Caki2 (cell line): Measurements from ENCODE around the gene TSPAN5. TPM values are rescaled to one million over a fixed set of nuclear protein-coding genes. Genes with fewer than 3 reads are reported as not detected.

Source experiments
- DNase-seq: peaks from one replicate; pipeline ENCODE4 v3.0.0-alpha.2; 2015; ENCODE audit warnings: low read depth
- in situ Hi-C: cut with HindIII; loops from 2 replicates; pipeline ENCODE4 v1.10.0; 2016; ENCODE audit warnings: low sequenced_read_pairs, low pct_unique_long_range_greater_than_20kb, mixed read lengths
- total RNA-seq: library from RNA; depleted of rRNA; stranded (reverse); fragments of >200 nt; shearing (Covaris generic); gene quantifications from 2 replicates; pipeline ENCODE4 v1.2.3, GENCODE V29; 2014; ENCODE audit warnings: low replicate concordance

TSPAN5 gene
- total RNA-seq, 1 experiment from 2014 or later: 4.5 TPM

DNA sequence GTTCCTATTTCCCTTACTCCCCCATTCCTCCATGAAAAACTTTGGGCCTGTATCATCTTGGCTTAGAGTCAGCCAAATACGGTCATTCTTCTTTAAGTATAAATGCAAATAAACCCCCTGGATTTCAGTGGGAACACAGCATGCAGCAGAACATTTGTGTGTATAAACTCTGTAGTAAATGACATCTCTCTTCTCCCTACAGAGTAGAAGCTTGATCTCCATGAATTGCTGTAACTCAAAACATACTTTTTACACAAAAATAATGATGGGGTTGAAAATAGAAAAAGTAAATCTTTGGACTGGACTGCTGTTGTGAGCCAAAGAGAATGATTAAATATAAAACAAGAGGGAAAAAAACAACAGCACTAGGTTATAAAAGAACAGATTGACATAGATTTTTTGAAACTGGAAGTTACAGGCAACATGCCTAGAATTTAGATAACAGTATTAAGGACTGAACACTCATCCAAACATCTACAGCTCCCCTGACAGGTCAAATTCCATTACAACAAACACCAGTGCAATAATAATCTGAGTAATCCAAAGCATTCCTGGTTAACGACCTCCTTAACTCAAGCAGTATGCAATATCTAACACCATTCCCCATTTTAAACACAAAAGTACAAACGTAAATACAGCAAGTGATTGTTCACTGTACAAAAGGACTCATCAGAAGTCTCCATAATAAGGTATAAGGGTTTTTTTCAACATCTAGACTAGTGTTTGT, 30.7 kb downstream of the TSPAN5 start:
- no peak for DNase-seq
- in situ Hi-C loops: no loop called here

DNA sequence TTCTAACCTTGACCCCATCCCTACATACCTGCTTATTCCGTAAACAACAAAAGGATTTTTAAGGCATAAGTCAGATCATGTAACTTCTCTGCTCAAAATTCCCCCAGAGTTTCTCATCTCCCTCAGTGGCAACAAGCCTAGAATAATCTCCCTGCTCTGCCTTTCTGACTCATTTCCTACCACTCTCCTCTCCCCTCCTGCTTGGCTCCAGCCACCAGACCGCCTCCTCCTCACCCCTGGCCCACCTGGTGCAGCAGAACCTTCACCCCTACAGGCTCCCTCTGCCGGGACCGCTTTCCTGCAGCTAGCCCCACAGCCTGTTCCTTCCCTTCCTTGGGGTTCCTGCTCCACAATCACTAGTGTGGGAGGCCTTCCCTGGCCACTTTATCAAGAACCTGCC, 32.1 kb downstream of the TSPAN5 start:
- peak; percentile 48 for DNase-seq
- in situ Hi-C loops: no loop called here

DNA sequence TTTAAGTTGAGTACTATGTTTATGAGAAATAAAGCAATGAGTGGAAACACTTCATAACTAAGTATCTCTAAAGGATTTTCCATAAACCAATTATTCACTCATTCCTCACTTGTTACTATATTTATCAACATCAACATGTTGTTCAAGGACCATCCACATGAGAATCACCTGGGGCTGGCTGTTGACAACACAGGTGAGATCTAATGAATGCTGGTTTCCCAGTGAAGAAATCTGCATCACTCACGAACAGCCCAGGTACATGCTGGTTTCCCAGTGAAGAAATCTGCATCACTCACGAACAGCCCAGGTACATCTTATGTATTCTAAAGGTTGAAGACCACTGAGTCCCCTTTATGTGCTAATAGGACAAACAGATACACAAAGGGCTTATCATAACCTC, 32.5 kb downstream of the TSPAN5 start:
- no peak for DNase-seq
- in situ Hi-C loops: no loop called here

DNA sequence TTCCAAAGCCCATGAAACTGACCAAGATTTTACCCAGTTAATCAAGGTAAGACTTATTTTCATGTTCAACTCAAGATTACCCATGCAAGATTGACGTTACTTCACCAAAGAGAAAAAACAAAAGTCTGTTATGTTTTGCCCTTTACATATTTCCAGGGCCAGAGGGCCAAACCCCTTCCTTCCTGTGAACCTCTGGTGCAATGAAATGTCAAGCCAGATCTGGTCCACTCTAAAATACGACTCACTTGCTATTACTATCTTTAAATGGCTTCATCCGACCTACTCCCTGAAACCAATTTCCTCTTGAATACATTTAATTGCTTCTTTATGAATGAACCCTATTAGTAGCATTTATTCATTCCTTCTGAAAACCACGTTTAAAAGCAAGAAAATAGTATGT, 33.0 kb downstream of the TSPAN5 start:
- no peak for DNase-seq

DNA sequence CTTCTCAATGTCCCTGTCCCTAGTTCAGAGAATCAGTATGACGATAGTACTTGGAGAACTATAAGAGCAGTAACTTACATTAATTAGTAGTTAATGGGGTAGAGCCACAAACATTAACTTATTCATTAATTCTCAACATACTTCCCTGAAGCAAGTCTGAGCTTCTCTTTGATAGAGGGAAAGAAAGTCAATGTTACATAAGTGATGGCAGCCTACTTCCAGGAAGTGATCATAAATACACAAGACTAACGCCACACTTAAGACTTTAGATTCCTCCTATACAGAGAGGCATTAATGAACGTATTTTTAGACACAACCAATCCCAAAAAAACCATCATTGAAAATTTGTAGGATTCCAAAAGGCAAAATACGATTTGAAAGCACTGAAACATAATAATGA, 33.8 kb downstream of the TSPAN5 start:
- in situ Hi-C loops: no loop called here
- no peak for DNase-seq

More for the DNA sequence above, 33.0 kb downstream of the TSPAN5 start:
- in situ Hi-C loops: no loop called here

DNA sequence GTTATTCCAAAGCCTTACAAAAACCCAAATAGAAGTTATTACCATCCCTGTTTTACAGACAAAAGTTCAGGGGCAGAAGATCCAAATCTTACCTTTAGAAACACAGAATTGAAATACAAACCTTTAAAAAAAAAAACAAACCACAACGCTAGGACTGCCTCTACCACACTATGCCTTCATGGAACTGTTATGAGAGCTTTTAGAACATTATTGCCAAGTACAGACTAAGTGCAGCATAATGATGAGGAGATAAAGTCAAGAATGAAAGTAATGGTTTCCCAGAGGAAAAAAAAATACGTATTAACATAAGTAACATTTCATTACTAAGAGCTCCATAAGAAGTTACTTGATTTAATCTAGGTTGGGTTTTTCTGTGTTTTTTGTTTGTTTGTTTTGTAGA, 34.3 kb downstream of the TSPAN5 start:
- in situ Hi-C loops: no loop called here
- no peak for DNase-seq

DNA sequence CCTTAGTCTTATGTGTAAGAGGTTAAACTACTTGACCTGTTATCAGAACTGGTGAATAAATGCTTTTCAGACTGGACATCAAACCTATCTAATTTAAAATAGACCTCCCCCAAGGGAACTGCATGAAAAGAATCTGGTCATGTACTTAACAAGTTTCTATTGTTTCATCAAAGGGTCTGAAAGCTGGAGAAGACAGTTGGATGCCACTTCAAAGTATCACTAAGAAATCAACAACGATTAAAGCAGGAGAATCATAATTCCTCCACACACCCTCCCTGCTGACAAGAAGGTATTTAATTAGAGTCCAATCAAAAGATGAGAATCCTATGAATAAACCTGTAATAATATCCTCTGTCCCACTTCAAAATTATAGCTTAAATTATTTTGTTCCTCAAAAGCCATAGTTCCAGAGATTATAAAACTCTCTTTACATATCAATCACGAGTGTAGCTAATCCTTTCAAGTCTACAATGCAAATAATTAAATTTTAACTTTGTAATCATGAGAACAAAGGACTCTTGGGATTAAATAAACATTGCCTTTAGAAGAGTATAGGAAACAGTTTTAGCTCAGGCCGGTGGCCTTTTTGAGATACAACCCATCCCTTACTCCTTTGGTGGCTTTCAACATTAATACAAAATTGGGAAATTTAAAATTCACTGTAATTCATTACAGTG, 35.1 kb downstream of the TSPAN5 start:
- in situ Hi-C loops: no loop called here
- no peak for DNase-seq

DNA sequence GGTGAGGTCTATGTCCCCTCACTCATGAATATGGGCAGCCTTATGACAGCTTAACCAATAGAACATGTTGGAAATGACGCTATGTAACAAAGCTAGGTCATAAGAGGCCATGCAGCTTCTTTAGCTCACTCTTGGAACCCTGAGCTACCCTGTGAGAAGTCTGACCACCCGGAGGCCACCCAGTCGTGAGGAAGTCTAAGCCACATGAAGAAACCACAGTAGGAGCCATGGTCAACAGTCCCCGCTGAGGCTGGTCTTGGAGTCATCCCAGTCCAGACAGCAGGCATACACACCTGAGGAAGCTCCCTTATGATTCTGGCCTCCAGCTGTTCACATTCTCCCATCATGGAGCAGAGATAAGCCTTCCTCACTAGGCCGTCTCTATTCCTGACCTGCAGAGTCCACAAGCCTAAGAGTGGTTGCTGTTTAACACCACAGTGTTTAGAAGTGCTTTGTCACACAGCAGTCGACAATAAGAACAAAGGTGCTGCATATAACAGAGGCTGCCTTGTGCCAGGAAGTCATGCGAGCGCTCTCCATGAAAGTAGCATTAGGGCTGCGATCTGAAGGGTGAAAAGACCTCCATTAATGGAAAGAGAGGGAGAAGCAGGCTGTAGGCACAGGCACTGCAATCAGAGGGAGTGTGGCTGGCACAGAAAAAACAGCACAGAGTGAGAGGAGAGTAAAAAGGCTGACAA, 38.2 kb downstream of the TSPAN5 start:
- in situ Hi-C loops: no loop called here
- DNase-seq: no peak

DNA sequence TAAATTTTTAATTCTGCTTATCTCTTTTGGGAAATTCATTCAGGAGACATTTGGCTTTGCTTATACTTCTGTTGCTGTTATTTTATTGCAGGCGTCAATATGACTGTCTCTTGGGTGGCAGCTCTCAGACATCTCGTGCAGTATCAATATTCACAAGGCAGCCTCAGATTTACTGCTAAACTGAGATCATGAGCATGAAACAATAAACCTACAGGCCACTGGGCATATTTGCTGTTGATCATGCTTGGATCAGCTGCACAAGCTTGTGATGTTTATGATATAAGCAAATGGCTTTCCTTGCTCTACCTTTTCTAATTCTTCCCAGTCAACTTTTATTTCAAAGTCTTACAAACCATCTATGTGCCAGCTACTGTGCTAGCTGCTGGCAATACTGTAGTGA, 39.2 kb downstream of the TSPAN5 start:
- DNase-seq: no peak
- in situ Hi-C loops: no loop called here

DNA sequence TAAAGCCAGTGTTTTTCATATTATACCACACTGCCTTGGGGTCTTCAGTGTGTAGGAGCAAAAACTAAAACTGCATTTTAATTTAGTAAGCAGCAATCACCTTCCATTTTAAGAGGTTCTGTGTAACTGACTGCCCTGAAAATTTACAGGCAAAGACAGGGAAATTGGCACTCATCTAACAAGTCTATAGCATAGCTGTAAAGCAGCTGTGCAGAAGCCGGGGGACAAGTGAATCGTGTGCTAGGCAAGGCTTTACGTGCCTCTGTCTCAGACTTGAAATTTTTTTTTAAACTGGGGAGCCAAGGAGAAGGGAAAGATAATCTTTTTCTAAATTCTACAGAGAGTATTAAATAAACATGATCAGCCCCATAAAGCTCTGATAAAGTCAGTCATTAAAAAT, 39.7 kb downstream of the TSPAN5 start:
- in situ Hi-C loops: no loop called here
- no peak for DNase-seq

DNA sequence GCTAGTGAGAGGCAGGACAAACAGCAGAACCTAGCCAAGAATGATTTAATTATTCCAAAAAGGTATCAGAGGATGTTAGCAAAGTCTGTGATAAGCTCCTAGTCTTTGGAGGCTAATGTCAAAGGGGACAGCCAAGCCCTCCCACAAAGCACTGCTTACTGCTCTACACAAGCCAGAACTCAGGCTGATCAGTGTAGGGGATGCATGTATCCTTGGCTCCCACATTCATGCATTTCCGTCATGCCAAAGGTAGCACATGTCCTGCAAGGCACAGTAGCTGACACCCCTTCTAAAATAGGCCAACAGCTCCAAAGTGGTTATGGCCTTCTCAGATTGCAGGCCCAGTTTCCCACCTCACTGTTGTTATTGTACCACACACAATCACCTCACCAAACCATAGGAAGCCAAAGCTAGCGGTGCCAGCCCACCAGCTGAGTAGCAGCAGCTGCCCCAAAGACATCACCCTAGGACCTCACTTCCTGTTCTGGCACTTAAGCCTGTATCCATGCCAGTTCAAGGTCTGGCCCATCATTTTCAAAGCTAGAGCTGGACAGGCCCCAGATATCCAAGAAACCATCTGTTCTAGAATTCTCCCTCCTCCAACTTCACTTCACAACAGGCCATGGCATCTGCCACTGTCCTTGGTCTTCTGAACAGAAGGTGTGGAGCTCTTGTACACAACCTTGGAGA, 40.9 kb downstream of the TSPAN5 start:
- in situ Hi-C loops: no loop called here
- DNase-seq: no peak

DNA sequence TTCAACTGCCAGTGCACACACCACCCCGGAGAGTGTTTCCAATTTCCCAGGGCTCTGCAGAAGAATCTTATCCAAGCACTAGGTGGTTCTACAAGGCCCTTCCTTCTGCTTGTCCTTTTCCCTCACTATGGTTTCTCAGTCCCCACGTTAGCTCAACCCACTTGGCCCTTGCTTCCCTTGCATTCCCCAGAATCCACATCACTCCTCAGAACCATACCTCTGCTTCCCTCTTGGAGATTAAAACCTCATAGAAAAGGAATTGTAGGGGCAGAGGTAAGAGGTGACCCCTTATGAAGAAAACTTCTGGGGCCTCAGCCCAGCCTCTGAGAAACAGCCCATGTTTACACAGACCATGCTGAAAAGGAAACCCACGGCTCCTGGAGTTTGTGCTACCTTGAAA, 42.4 kb downstream of the TSPAN5 start:
- in situ Hi-C loops: no loop called here
- DNase-seq: no peak

DNA sequence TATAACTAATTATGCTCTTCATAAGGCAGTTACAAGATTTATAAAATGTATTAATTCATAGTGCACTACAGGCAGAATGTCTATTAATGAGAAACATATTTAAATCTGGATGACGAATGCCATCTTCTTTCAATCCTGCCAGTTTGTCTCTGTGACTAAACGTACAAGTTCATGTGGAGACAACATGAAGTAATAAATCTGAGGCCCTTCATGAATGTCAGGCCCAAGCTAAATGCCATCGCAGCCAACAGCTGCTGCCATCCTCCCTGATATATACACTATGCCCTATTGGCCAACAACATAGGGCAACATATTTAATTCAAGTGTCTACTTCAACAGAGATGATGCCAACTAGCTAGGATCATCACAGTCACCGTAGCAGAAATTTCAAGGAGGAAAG, 43.7 kb downstream of the TSPAN5 start:
- in situ Hi-C loops: no loop called here

DNA sequence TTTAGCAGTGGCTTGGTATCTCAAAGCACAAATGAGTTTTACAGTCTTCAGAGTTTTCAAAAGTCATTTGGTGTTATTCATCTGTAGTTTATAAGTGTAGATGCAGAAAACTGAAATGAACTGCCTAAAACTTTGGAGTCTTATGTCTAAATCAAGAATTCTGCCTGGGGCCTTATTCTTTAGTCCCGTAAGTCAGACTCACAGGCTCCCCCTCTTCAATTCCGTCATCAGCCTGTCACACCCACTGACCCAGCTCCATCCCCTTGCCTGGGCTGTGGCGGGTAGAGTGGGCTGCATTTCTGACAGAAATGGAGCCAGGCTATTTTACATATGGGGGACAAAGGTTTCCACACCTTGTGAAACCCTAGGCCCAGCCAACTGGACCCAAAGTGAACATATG, 44.3 kb downstream of the TSPAN5 start:
- in situ Hi-C loops: no loop called here
- DNase-seq: no peak

More for the DNA sequence above, 43.7 kb downstream of the TSPAN5 start:
- DNase-seq: no peak

DNA sequence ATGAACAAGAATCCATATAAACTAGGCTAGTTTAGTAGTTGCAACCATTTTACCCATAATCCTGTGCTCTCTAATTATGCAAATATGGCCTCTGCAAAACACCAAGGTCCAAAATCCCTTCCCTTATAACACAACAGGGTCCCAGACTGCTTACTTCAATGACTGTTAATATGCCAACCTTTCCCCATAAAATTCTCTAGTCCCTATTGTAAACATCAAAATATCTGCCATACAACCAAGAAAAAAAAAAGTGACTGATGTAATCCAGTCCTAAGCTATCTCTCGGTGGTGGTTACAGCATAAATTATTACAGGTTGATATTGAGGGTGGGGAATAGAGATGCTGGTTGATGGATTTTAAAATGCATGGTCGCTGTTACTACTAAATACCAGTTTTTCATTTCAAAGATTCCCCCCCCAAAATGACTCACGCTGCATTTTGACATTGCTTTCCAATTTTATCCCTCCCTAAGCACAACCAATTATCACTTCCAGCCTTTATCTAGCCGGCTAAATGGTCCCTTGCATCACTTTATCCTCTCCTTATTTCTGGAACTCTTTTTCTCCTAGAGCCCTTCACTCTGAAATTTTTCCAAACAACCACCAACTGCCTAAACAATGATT, 44.8 kb downstream of the TSPAN5 start:
- in situ Hi-C loops: no loop called here

DNA sequence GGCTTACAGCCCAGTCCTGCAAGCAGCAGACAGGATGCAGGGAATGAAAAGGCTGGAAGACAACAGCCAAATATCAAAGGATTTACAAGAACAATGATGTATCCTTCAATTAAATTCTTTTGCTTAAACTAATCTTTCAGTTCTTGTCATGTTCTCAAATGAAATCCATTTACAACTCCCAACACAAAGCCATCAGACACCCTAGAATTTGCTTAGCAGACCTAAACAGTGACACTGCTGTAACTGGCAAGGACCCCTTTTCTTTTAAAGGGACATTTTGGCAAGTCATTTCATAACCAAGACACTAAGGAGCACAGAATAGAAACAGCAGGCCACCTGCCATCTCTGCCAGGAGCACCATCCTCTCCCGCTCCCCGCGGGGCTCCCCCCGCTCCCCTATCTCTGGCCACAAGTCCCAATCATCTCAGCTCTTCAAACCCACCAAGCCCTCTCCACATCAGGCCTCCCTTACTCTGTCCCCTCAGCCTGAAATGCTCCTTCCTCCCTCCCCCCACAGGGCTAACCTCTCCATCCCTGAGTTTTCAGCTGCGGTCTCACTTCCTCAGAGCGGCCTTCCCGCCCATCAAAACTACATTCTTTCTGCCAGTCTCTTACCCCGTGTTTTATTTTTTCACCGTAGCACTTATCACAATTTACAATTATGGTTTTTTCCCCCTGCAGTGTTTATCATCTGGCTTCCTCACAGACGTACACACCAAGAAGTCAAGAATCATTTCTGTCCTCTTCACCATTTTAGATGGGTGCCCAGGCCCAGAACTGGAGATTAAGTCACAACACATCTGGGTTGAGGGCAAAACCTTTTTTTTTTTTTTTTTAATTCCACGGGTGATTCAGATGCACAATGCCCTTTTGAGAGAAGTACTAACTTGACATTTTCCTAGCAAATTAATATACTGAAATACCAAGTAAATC, 45.8 kb downstream of the TSPAN5 start:
- no peak for DNase-seq
- in situ Hi-C loops: no loop called here

More for the DNA sequence above, 44.8 kb downstream of the TSPAN5 start:
- no peak for DNase-seq

DNA sequence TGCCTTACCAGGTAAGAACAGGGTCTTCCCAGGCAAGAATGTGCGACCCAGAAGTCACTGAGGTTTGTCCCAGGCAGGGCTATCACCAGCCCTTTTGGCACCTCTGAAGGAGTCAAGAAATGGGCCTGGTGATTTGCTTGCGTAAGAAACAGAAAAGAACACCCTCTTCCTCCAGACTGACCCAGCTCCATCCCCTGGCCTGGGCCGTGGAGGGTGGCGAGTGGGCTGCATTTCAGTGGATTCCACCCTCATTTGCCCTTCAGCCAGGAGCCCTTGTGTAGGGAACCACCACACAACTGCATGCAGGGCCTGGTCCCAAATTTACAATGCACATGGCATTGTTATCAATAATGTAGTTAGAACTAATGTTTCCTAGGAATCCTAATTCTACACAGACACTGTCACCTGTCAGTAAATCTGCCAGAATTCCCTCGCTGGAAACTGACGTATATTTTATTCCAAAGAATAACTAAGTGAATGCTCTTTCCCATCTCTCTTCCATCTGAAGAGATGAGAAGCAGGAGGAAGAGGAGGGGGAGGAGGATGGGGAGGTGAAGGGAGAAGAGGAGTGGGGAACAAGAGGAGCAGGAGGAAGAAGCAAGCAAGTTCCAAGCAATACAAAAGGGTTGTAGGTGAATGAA, 46.6 kb downstream of the TSPAN5 start:
- DNase-seq: no peak
- in situ Hi-C loops: no loop called here
